ENCODE measurements around the gene ZFR. TPM values are rescaled to one million over a fixed set of nuclear protein-coding genes. Genes with fewer than 3 reads are reported as not detected.

The ZFR gene
- total and polyA plus RNA-seq, 9 of the 15 experiments (the other 6 are each of a cell fraction or from before 2014, with no cell fraction given): 35.5 to 108 (median 71.1) TPM

GRCh38 chr5:32460702-32461101, 16.2 kb upstream of the ZFR start:
- no peaks in the 10 kb centered on the region for H4K20me1 ChIP-seq (replicated peaks; ENCODE audit: control insufficient read depth, insufficient read depth, low read length)
- H3K4me1 ChIP-seq (replicated peaks in 1 of 2; ENCODE audit: control insufficient read depth in 2 of 2, insufficient read depth in 2 of 2, low read length in 2 of 2): no peaks in the 10 kb centered on the region
- CTCF ChIA-PET (ENCODE audit: low intra/inter-chr PET ratio): no interaction called here
- intact Hi-C loops (cut with micrococcal nuclease): no loop called here
- no peaks in the 10 kb centered on the region for H3K9me3 ChIP-seq (replicated peaks; ENCODE audit: control insufficient read depth, insufficient read depth, low read depth, low read length)
- ATAC-seq: no peak; the same call in 2 of the 3 replicates
- no peak overlapping the region for H3K4me2 ChIP-seq (ENCODE audit: insufficient read depth, low read length)
- H3K9ac ChIP-seq (ENCODE audit: insufficient read depth in 1 of 2, low read depth in 2 of 2, low read length in 2 of 2): no peak overlapping the region
- H3K36me3 ChIP-seq (ENCODE audit: control insufficient read depth, insufficient read depth, low read length): no peaks in the 10 kb centered on the region
- no peak overlapping the region for H3K27ac ChIP-seq (ENCODE audit: extremely low read depth, low read depth, low read length)
- in situ Hi-C loops (cut with MboI): no loop called here
- POLR2A ChIA-PET: no interaction called here
- H3K79me2 ChIP-seq (ENCODE audit: control insufficient read depth, insufficient read depth, low read length): no peaks in the 10 kb centered on the region
- no peaks in the 10 kb centered on the region for H3K9me1 ChIP-seq (ENCODE audit: control insufficient read depth, insufficient read depth, low read length)
- no peak for DNase-seq (ENCODE audit: extremely low read depth in 1 of 4, low spot score in 3 of 4)
- H2AFZ ChIP-seq (ENCODE audit: low read depth, low read length): no peak overlapping the region
- no peak for FAIRE-seq
- peaks cover 20 to 23% of the 10 kb centered on the region in 2 experiments for H3K27me3 ChIP-seq (ENCODE audit: control insufficient read depth in 2 of 2, insufficient read depth in 2 of 2, low read length in 2 of 2)
- no TSS peak for BruUV-seq (replicated peaks)
- no peak overlapping the region for H3K4me3 ChIP-seq
- WGBS (ENCODE audit: insufficient coverage, low coverage, missing lambda C conversion rate): 0% methylated on average over 2 of the region's 2 CpGs
- TF ChIP-seq MXI1 (IDR thresholded peaks at IDR 0.05; ENCODE audit: low read depth, low read length) (no peak), EGR1 (conservative IDR thresholded peaks at IDR 0.05) (no peak), GABPB2 (CRISPR knock-in tag; conservative IDR thresholded peaks at IDR 0.05) (no peak), SIN3A (IDR thresholded peaks at IDR 0.05; ENCODE audit: borderline replicate concordance in 2 of 2, control insufficient read depth in 1 of 2, low read depth in 2 of 2, low read length in 2 of 2) (no peak), ZNF444 (CRISPR knock-in tag; IDR thresholded peaks at IDR 0.05) (no peak), CUX1 (CRISPR knock-in tag; IDR thresholded peaks at IDR 0.05) (no peak), HNRNPL (IDR thresholded peaks at IDR 0.05; ENCODE audit: low read depth, low read length) (no peak), ZFP36 (IDR thresholded peaks at IDR 0.05; ENCODE audit: low read depth, low read length, partially characterized antibody) (no peak), IRF1 (CRISPR knock-in tag; IDR thresholded peaks at IDR 0.05; ENCODE audit: borderline replicate concordance) (no peak), SNAPC5 (CRISPR knock-in tag; IDR thresholded peaks at IDR 0.05) (no peak), NFE2L1 (tag; IDR thresholded peaks at IDR 0.05; ENCODE audit: borderline replicate concordance, low read depth) (no peak), POLR2G (IDR thresholded peaks at IDR 0.05; ENCODE audit: low read depth, low read length) (no peak), ATF7 (IDR thresholded peaks at IDR 0.05) (peak; percentile 82), ZNF695 (CRISPR knock-in tag; IDR thresholded peaks at IDR 0.05) (no peak)
